ENCODE data around the gene HEG1.

Gene HEG1

DNA sequence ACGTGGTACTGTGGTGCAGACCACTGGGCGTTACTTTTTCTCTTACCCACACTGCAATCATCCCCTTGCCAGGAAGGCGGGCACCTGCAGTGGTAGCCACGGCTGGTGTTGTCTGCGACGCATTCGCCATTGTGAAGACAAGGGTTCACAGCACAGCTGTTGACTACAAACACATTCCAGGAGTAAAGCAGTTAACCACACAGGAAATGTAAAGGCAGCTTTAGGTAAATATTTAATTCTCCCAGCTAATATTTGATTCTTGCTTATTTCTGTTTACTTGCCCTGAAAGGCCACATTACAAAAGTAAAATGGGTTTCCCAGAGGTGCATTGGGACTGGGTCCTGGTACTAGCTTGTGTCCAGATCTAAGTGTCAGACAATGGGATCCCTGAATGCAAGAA is 45.4 kb downstream of the HEG1 start:
- DNase-seq (ENCODE audit: low read depth): no peak

DNA sequence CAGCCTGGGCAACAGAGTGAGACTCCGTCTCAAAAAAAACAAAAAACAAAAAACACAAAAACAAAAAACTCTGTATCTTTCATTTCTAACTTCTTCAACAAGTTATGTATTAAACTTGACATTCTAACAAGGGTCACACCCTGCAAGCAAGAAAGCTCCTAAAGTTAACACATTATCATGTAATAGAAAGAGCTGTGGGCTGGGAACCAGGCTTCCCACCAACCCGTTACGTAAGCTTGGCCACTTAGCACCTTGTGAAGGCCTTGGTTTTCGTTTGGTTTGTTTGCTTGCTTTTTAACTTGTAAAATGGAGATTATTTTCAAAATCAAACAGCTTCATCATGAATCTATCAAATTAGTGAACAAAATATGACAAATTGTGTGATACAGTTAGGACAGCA is 47.0 kb downstream of the HEG1 start:
- DNase-seq (ENCODE audit: low read depth): no peak

GRCh38 chr3:125006291-125006731 is 49.5 kb downstream of the HEG1 start:
- no peak for DNase-seq (ENCODE audit: low read depth)

DNA sequence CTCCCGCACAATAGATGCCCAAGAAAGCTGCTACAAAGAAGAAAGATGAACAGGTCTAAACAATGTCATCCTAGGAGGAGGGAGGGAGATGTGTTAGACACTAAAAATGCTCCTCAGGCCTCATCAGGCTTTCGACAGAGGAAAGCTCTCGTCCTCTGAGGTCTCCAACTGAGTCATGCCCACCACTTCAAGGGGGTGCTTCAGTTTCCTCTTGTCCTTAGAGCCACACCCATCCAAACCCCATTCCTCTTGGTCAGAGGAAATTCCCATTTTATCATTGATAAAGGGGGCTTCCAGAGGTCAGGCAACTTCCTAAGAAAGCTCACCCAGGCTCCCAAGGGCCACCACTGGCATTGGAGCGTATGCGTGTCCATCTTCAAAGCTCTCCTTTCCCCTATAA is 50.1 kb downstream of the HEG1 start:
- DNase-seq (ENCODE audit: low read depth): no peak

DNA sequence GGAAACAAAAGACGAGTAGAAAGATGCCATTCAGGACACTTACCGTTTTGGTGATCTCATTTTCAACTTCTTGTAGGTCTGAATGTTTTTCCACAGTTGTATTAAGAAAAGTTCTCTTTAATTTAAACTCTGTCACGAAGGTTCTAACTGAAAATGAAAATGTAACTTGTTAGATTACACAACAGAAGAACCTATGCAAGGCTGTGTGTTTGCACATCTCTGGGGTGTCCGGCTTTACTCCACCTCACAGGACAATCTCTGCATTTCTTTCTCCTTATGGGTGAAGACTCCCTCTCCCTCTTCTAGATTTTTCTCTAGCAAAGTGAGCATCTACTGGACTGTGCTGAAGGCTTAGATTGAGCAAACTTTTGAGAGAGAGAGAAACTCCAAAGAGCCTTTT is 50.6 kb downstream of the HEG1 start:
- DNase-seq (ENCODE audit: low read depth): no peak

- DNase-seq (ENCODE audit: low read depth): no peak
These were observed 51.8 kb downstream of the HEG1 start for GRCh38 chr3:125003859-125004595.

DNA sequence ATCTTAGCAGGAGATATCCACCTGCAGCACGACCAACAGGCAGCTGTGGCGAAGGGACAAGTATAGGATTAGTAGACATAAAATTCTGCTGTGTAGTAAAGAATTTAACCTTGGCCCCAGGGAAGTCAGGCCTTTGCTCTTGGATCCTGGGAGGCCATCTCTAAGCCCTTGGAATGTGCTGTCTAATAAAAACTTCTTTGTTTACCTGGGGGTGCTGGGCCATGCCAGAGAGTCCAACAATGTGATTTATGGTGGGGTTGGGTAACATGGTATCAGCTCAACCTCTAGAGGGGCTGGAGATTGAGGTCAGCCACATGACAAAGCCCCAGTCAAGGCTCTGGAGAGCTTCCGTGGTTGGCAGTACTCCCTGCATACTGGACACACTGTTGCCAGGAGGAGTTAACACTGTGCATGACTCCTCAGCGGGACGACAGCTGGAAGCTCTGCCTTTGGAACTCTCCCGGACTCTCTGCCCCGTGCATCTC is 52.4 kb downstream of the HEG1 start:
- no peak for DNase-seq (ENCODE audit: low read depth)

DNA sequence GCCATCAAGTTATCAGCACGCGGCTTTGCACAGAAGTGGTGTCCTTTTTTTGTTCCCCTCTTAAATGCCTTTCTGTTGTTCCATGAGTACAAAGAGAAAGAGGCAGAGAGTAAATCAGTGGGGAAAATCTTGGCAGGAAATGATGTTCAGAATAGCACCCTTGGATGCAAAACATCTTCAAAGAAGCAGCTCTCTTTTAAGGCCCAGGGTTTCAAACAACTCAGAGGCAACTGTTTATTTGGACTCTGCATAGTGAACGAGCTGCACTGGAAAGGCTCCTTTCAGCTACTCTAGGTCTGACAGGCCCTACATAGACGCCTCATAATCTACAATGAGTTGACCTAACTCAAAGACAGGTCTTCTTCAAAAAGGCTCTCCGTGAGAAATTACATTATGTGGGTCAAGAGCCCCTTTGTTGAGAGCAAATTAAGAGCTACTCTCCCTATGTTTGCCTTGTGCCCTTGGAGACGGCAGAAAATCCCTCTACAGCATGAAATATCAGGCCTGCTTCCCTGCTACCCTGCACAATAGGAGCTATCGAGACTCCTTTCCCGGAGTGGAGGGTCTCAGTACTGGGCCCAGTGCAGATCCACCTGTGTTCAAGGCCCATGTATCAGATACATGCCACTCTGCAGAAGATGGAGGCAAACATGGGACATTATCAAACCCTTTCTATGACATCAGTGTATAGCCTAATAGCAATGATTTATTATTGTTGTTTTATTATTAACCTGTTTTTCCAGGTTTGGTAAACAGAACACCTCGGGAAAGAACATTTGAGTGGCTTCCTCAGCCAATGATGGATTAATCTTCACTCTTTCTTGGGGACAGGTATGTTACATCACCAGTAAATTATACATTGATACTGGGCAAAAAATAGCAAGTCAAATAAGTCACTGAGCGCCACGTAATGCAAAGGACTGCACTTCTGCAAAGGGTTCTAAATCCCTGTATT is 53.1 kb downstream of the HEG1 start:
- no peak for DNase-seq (ENCODE audit: low read depth)

DNA sequence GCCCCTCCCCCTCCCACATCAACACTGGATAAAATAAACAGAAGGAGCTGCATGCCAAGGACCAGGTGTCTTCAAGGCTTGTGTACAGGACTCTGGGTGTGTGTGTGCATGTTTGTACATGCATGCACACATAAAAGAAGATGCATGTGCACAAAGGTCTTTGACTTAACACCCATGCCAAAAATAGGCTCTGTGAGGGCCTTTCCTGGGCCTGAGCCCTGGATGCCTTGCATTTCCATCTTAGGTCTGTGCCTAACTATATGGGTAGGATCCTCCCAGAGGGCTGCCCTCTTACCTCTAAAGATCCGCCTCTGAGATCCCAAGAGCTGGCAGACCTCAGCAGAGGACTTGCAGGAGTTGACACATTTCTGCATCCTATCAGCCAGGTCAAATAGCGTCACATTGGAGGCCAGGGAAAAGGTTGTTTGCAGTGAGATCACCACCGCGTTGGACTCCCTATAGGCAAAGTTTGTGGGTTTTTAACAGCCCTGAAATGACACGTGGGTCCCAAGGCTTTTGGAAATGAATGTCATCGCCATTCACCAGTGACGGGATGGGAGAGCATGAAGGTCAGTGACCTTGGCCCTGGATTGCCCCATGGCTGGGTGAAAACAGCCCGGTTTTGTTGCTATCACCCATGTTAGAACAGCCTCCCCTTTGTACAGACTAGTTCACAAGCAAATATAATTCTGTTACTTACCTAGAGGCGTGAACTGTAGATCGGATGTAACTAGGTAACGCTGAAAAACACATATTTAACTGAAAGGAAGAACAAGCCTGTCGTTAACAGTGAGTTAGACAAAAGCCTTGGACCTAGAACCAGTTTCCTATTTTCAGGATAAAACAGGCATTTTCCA is 54.0 kb downstream of the HEG1 start:
- DNase-seq (ENCODE audit: low read depth): no peak

GRCh38 chr3:125000661-125001060 is 55.1 kb downstream of the HEG1 start:
- DNase-seq (ENCODE audit: low read depth): no peak

DNA sequence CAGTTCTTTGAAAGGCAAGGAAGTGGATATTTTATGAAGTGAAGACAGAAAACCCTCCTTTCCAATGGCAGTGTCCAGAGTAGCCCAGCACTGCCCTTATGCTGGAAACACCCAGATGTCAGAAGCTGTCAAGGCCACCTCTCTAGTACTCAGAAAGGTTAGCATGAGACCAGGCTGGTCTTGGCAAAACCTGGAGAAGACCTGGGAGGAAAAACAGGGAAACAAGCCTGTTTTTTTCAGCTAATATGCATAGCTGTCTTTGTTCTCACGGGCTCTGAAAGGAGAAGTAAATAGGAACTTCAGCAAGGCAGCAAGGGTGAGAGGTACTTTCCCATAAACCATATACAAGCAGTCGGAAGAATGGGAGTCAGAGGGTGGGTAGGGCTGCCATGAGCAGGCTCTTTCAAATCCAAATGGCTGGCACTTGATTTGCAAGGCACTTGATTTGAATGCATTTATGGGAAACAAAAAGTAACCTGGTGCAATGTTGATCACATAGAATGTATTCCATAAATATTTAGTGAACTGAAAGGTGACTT is 55.8 kb downstream of the HEG1 start:
- no peak for DNase-seq (ENCODE audit: low read depth)

- no peak for DNase-seq (ENCODE audit: low read depth)
These were observed 56.5 kb downstream of the HEG1 start for GRCh38 chr3:124999317-124999716.

- no peak for DNase-seq (ENCODE audit: low read depth)
These were observed 57.6 kb downstream of the HEG1 start for GRCh38 chr3:124998247-124998630.

DNA sequence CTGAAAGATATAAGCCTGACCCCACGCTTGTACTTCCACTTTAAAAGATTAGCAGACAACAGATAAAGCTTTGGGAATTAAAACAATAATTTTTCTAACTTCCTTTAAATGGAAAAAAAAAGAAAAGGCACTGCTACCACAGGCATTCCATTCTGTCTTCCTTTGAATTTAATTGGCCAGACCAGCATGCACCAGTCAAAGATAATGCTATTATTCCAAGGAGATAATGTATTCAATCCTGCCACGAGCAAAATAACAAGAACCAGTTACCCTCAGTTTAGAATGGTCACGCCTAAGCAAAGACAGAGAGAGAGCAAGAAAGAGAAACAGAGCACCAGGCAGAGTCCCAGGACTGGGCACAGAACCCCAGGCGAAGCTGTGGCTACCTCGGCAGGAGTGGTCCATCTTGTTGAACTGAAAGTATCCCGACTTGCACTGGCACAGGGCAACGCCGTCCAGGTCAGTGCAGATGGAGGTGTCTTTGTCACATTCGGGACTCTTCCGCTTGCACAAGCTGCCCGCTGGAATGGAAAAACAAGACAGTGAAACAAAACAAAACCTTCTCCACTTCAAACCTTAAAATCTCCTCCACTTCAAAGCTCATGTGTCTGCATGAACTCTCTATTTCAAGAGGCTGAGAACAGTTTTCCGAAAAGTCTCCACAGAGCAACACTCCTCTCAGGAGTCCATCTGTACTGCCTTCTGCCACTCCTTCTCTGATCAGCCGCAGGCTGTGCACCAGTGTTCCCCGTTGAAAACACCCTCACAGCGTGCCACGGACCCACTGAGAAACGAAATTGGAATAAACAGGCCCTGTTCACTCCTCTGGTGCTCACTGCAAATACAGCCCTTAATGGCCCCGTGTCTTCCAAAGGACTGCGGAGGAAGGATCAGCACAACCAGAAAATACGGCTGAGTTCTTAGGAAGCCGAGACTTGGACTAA is 58.2 kb downstream of the HEG1 start:
- DNase-seq (ENCODE audit: low read depth): no peak

- no peak for DNase-seq (ENCODE audit: low read depth)
These were observed 60.3 kb downstream of the HEG1 start for GRCh38 chr3:124995460-124995994.

DNA sequence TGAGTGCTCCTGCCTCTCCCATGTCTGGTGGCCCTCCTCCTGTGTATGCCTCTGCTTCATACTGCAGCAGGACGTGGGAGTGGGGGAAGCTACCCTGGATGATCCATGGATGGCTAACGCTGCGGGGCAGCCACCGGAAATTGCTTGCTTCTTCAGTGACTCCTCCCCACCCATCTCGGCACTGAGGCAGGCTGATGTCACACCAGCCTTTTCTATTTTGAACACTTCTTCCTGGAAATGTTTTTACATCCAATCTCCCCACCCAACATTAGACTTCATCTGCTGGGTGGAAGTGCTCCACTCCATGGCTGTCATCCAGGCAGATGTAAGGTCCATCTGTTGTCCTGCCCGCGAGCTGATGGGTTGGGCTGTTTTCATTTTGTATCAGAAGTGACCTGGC is 62.3 kb downstream of the HEG1 start:
- no peak for DNase-seq (ENCODE audit: low read depth)

- DNase-seq (ENCODE audit: low read depth): no peak
These were observed 63.8 kb downstream of the HEG1 start for GRCh38 chr3:124992041-124992440.

DNA sequence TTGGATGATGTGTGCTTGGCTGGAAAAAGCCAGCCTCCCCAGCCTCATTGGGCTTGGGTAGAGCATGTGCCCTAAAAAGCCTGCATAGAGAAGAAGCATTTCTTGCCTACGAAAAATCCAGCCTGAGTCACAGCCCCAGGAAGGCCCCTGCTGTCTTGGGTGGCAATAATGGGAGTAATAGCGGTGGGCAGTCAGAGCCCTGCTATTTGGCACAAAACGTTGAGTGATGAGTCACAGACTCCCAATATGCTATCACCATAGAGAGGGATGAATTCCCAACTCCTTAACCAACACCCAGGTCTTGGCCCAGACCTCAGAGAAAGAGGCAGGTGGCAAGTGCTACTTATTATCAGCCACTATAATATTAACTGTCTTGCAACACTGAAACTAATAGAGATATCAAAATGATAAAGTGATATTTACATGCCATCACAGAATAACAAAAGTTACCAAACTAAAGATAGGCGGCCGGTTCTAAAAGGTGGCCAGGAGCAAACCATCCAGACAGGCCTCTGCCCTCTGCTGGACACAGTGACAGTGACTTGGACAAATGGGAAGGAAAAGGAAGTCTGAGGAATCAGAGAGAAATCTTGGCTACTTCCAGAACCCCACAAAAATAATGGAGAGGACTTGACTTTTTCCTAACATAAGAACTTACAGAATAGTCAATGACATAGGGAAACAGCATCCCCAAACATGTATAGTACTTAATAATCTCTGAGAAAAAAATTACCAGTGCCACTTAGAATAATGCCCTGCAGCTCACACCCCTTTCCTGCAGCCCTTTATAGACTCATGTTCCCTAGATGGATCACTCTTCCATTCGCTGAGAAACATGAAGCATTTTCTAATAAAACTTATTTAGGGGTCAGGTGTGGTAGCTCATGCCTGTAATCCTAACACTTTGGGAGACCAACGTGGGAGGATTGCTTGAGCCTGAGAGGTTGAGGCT is 69.3 kb downstream of the HEG1 start:
- no peak for DNase-seq (ENCODE audit: low read depth)

- DNase-seq (ENCODE audit: low read depth): no peak
These were observed 70.4 kb downstream of the HEG1 start for GRCh38 chr3:124985349-124985748.
